ENCODE measurements around the gene KPNA4. TPM values are rescaled to one million over a fixed set of nuclear protein-coding genes. Genes with fewer than 3 reads are reported as not detected.
A peak's percentile ranks its signal among the peaks of the same experiment; 100 is the strongest.
"Not testable (repeated sequence)": the region's sequence is repeated elsewhere in the genome, so short reads cannot be mapped to it uniquely, and the experiment has no call there.

KPNA4 gene
- total RNA-seq, 6 donors from 2014 or later, result 12.6 to 51.7 (median 33.0) TPM

- H3K27me3 ChIP-seq, result no peaks in the 10 kb centered on the region
- H3K4me1 ChIP-seq, result no peaks in the 10 kb centered on the region
- H3K4me3 ChIP-seq, result no peak overlapping the region
- TF ChIP-seq, protein P1, sequence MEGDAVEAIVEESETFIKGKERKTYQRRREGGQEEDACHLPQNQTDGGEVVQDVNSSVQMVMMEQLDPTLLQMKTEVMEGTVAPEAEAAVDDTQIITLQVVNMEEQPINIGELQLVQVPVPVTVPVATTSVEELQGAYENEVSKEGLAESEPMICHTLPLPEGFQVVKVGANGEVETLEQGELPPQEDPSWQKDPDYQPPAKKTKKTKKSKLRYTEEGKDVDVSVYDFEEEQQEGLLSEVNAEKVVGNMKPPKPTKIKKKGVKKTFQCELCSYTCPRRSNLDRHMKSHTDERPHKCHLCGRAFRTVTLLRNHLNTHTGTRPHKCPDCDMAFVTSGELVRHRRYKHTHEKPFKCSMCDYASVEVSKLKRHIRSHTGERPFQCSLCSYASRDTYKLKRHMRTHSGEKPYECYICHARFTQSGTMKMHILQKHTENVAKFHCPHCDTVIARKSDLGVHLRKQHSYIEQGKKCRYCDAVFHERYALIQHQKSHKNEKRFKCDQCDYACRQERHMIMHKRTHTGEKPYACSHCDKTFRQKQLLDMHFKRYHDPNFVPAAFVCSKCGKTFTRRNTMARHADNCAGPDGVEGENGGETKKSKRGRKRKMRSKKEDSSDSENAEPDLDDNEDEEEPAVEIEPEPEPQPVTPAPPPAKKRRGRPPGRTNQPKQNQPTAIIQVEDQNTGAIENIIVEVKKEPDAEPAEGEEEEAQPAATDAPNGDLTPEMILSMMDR (IDR thresholded peaks at IDR 0.05), result no peak
- TF ChIP-seq POLR2AphosphoS5 (IDR thresholded peaks at IDR 0.05) (no peak), EP300 (IDR thresholded peaks at IDR 0.05) (no peak), POLR2A (IDR thresholded peaks at IDR 0.05) (no peak)
- H3K36me3 ChIP-seq, result no peaks in the 10 kb centered on the region
- DNase-seq (no peak), ATAC-seq (ENCODE audit: low FRiP score in 2 of 2) (no peak)
- WGBS, 2 donors, result 38 to 71% methylated on average over 1 of the region's 1 CpG
- no peaks in the 10 kb centered on the region for H3K9me3 ChIP-seq
- H3K27ac ChIP-seq, result no peak overlapping the region
Measured at GRCh38 chr3:160575589-160575988, 10.2 kb upstream of the KPNA4 start.

DNA sequence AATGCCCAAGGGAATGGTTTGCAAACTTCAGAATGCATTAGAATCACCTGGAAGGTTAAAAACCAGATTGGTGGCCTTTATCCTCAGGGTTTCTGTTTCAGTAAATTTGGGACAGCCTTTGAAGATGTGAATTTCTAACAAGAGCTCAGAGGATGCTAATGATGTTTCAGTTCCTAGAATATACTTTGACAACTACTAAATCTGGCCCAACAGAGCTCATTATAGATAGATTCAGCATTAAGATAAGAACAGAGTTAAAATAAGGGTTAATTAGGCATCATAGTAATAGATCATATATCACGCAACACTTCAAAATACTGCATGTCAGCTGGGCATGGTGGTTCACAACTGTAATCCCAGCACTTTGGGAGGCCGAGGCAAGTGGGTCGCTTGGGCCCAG, 9.3 kb upstream of the KPNA4 start:
- H3K4me3 ChIP-seq, result no peak overlapping the region
- 96% methylated on average over 3 of the region's 3 CpGs for WGBS, 2 donors
- H3K27me3 ChIP-seq, result no peaks in the 10 kb centered on the region
- H3K4me1 ChIP-seq, result peaks cover 0 to 5% (median under 1%) of the 10 kb centered on the region in 4 donors
- H3K27ac ChIP-seq, result no peak overlapping the region
- no peak for ATAC-seq (ENCODE audit: low FRiP score in 2 of 2)
- TF ChIP-seq, protein P1 (IDR thresholded peaks at IDR 0.05), result no peak
- TF ChIP-seq POLR2AphosphoS5 (IDR thresholded peaks at IDR 0.05) (no peak), POLR2A (IDR thresholded peaks at IDR 0.05) (no peak), EP300 (IDR thresholded peaks at IDR 0.05) (no peak)
- H3K9me3 ChIP-seq, result no peaks in the 10 kb centered on the region
- H3K36me3 ChIP-seq, result no peaks in the 10 kb centered on the region
- DNase-seq, result no peak

DNA sequence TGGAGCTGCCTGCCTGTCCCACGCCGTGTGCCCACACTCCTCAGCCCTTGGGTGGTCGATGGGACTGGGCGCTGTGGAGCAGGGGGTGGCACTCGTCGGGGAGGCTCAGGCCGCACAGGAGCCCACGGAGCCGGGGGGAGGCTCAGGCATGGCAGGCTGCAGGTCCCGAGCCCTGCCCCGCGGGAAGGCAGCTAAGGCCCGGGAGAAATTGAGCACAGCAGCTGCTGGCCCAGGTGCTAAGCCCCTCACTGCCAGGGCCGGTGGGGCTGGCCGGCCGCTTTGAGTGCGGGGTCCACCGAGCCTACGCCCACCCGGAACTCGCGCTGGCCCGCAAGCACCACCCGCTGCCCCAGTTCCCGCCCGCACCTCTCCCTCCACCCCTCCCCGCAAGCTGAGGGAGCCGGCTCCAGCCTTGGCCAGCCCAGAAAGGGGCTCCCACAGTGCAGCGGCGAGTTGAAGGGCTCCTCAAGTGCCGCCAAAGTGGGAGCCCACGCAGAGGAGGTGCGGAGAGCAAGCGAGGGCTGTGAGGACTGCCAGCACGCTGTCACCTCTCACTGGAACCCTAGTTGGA, 8.7 kb upstream of the KPNA4 start:
- H3K27ac ChIP-seq; H3K4me3 ChIP-seq; H3K27me3 ChIP-seq; H3K4me1 ChIP-seq; H3K36me3 ChIP-seq; H3K9me3 ChIP-seq; ATAC-seq (ENCODE audit: low FRiP score in 2 of 2): not testable (repeated sequence)
- 85 to 94% methylated on average over 8 to 30 of the region's 35 CpGs for WGBS, 2 donors
- peak in 1 of 2 donors; percentile 73 for DNase-seq

- Histone ChIP-seq H3K36me3 (peaks cover 0 to 4% (median 0%) of the 10 kb centered on the region in 4 donors), H3K27ac (no peak overlapping the region), H3K4me3 (no peak overlapping the region), H3K9me3 (no peaks in the 10 kb centered on the region), H3K4me1 (peaks cover 5 to 16% (median 8%) of the 10 kb centered on the region in 4 donors), H3K27me3 (no peaks in the 10 kb centered on the region)
- 40 to 58% methylated on average over 4 of the region's 4 CpGs for WGBS, 2 donors
- no peak for ATAC-seq (ENCODE audit: low FRiP score in 2 of 2)
- no peak for TF ChIP-seq POLR2AphosphoS5 (IDR thresholded peaks at IDR 0.05)
- TF ChIP-seq, protein P1 (IDR thresholded peaks at IDR 0.05), result no peak
- TF ChIP-seq EP300 (IDR thresholded peaks at IDR 0.05), result no peak
- TF ChIP-seq POLR2A (IDR thresholded peaks at IDR 0.05), result no peak
- DNase-seq, result no peak
Measured at GRCh38 chr3:160569894-160570652, 4.7 kb upstream of the KPNA4 start.

DNA sequence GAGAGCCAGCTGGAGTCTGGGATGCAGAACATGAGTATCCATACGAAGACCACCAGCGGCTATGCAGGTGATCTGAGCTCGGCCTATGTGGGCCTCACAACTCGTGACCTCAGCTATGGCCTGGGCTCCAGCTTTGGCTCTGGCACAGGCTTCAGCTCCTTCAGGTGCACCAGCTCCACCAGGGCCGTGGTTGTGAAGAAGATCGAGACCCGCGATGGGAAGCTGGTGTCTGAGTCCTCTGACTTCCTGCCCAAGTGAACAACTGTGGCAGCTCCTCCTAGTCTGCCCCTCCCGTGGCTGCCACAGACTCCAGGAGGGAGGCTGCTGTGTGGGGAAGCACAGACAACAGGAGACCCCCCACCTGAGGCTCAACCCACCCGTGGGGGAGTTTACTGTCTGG, 3.6 kb upstream of the KPNA4 start:
- DNase-seq (no peak), ATAC-seq (ENCODE audit: low FRiP score in 2 of 2) (no peak)
- Histone ChIP-seq H3K36me3 (peaks cover 0 to 4% (median 0%) of the 10 kb centered on the region in 4 donors), H3K4me3 (no peak overlapping the region), H3K27ac (no peak overlapping the region), H3K27me3 (no peaks in the 10 kb centered on the region), H3K9me3 (no peaks in the 10 kb centered on the region), H3K4me1 (peaks cover 7 to 20% (median 10%) of the 10 kb centered on the region in 4 donors)
- TF ChIP-seq POLR2AphosphoS5 (IDR thresholded peaks at IDR 0.05) (no peak), POLR2A (IDR thresholded peaks at IDR 0.05) (no peak), EP300 (IDR thresholded peaks at IDR 0.05) (no peak)
- TF ChIP-seq, protein P1 (IDR thresholded peaks at IDR 0.05), result no peak
- WGBS, 2 donors, result 86 to 88% methylated on average over 2 to 10 of the region's 10 CpGs
